ENCODE measurements around the gene FAM162B.
"Not testable (repeated sequence)": the region's sequence is repeated elsewhere in the genome, so short reads cannot be mapped to it uniquely, and the experiment has no call there.

FAM162B gene

DNA sequence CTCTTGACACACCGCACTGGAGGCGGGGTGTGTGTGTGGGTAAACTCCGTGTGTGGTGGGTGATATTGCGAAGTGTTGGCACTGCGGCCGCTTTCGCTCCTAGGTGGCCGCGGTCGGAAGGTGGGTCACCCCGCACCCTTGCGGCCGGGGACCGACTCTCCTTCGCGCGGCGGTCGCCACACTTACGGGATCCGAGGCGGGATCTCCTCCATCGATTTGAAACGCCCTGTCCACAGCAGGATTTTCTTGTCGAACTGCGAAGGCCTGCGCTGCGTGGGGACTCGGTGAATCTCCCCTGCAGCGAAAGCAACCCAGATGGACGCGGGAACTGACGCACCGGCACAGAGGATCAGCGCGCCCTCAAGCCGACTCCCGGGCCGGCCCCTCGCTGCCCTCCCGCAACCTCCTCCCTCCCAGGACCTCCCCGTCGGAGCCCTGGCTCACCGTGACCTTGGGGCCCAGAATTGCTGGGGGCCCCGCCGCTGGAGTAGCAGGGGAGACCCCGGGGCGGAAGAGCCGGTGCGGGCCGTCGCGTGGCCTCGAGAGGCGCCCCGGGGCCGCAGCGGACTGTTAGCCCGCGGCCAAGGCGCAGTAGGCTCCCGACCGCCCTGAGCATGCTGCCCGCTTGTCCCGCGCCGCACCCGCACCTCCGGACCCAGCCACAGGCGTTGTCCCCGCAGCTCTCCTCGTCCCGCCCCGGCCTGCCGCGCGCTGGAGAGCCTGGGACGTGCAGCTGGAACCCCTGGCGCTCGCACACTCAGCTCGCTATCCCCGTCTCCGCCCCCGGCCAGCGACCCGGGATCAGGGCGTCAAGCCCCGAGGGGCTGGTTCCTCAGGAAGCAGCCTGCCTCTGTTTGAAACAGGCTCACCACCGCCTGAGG lies at the start of gene FAM162B:
FAM162B (minus strand) TSS at position 759 of the 881 bp plus-strand sequence; CDS start at position 616, 143 bp downstream.
- no peak for DNase-seq

DNA sequence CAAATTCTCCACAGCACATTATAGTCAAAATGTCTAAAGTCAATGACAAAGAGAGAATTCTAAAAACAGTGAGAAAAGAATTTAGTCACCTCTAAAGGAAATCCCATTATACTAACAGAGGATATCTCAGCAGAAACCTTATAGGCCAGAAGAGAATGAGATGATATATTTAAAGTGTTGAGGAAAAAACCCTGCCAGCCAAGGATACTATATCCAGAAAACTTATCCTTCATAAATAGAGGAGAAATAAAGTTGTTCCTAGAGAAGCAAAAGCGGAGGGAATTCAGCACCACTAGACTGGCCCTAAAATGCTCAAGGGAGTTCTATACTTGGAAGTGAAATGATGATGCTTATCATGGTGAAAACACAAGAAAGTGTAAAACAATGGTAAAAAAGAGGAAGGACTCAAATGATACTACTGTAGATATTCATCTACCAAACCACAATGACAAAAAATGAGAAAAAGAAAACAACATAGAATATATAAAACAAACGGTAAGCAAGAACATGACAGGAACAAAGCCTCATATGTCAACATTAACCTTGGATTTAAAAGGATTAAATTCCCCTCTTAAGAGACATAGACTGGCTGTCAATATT lies 46.6 kb upstream of the FAM162B start:
- no peak for DNase-seq

GRCh38 chr6:116801971-116802370 lies 36.5 kb upstream of the FAM162B start:
- no peak for DNase-seq

GRCh38 chr6:116799945-116800344 lies 34.4 kb upstream of the FAM162B start:
- no peak for DNase-seq

DNA sequence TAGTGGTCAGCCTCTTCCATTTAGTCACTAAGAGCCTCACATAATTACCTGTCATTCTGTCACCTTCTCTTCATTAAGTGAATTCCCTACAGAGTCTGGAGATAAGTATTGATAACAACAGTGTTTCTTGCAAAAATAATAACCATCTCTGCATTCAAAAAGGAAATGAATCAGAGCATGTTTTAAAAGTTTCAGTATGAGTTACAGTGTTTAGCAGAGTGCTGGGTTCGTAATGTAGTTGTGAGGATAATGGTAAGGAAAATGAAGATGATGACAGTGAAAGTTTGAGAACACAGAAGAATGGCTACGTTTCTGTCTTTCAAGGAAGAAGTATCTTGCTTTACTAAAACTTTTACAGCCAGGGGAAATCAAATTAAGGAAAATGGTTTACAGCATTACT lies 32.1 kb upstream of the FAM162B start:
- DNase-seq: no peak

DNA sequence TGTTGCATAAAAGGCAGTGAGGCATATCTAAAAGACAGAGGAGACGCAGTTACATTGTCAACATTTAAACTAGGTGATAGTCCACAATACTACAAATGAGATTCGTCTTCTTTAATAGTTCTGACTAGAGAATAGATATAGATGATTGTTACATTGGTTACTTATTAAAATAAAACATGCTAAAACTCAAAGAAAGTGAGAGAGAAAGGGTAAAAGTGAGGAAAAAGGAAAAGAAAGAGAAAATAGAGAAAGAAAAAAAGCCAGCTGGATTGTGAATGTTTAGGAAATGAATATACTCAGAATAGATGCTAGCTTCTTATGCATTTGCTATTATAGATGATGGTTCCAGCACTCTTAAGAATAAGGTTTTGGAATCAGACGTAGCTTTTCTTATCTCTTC lies 27.7 kb upstream of the FAM162B start:
- no peak for DNase-seq

- DNase-seq: no peak
These were observed 18.3 kb upstream of the FAM162B start for GRCh38 chr6:116783852-116784251.

DNA sequence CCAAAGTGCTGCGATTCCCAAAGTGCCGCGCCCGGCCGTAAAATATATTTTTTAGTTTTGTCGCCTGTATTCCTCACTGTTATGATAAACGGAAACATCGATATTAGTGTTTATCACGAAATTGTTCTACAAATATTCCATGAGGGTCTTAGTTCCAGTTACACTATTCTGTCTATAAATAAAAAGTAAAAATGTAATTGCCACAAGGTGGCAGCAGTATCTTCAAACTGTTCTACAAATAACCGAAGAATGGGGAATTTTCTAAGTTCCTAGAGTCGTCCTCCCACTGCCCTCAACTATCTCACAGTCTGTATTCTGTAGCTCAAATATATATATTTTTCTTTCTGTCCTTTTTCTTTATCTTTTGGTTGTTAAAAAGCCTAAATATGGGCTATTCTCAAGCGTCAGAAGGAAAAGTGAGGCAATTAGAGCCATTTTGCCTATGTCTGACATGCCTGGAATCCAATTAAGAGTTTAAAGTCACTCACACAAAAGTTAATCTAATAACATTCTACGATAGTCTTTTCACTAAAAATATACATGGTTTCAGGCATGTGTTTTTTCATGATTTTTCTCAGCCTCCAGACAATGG lies 14.2 kb upstream of the FAM162B start:
- DNase-seq: peak; percentile 5 to 54

GRCh38 chr6:116773886-116774285 lies 8.4 kb upstream of the FAM162B start:
- DNase-seq: no peak

- DNase-seq: no peak
These were observed 6.9 kb upstream of the FAM162B start for GRCh38 chr6:116772450-116772849.

DNA sequence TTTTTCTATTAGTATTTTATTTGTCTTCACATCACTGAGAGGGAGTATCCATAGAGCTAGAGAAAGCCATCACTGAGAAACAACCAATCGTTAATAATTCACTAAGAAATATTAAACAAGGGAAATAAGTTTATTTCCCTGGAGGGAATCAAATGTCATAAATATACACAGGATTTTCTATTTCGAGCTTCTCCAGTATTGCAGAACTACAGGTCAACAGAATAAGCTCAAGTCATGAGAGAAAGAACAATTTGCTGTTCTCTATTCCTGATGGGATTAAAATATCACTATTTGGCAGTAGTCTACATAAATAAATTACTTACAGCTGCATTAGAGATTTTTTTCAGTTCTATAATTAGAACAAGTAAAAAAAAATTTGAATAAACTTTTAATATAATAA lies 2.2 kb upstream of the FAM162B start:
- no peak for DNase-seq

DNA sequence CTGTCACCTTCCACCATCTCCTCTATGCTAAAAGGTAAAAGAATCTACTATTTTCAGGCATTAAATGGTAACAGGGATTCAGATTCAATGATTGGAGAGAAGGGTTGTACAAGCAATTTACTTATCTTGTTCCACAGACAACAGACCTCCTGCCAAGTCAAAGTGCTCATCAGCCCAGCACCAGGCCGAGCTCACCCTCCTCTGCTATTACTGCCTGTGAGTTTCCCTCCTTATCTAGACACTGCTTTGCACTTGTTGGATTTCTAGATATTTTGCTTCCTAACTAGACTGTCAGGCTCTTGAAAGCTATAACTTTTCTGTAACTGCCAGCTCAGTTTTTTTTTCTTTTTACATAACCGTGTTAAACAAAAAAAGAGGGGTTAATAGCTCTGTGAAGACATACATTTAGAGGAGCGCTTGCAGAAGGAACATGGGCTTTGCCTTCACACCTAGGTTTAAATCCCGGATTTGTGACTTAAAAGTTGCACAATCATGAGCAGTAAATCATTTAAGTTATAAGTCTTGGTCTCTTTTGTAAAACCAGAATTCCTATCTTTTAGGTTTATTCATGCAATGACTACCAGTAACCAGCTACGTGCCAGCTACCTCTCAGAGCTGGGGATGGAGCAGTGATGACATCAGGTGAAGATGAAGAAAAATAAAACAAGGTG lies 1.1 kb upstream of the FAM162B start:
- no peak for DNase-seq

DNA sequence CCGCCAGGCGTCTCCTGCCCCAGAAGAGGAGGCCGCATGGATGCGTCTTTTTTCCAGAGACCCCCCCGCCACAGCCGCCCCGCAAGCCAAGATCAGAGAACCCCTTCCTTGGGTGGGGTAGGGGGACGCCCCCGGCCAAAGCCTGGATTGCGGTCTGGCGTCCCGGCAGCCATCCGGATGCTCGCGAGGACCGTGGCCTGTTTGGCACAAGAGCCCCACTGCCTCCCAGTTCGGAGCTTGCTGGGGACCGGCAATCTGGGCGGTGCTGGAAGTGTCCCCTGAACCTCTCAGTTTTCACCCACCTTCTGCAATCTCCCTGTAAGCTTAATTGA lies 924 bp downstream of the FAM162B start:
- no peak for DNase-seq

DNA sequence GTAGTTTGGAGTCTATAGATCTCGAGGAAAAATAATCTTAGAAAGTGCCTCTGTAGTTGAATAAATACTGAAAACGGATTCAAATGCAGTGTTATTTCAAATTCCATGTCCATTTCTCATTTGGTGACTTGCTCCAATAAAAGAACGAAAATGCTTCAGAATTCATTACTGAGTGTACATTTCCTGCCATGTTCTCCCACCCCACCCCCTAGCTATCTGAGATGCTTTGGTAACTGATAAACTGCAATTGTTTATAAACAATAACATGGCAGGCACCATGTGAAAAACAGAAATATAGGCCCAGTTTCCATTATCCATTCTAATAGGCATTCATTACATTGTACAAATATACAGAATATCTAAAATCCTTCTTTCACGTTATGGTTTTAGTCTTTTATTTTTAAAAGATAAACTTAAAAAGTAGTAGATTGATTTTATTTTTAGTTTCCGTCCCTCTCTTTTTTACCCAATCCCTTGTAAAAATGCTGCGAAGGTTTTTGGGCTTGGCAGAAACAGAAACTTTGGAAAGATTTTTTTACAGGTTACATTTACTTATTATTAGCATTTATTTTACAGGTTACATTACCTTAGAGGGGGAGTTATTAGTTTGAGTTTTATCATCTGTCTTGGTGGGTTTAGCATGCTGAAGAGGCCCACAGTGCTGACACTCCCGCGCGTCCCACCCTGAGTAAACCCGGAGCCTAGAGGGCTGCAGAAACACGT lies 1.5 kb downstream of the FAM162B start:
- no peak for DNase-seq

GRCh38 chr6:116763048-116763447 lies 2.5 kb downstream of the FAM162B start:
- DNase-seq: no peak

- no peak for DNase-seq
These were observed 3.3 kb downstream of the FAM162B start for GRCh38 chr6:116762235-116762634.

GRCh38 chr6:116761779-116762178 lies 3.7 kb downstream of the FAM162B start:
- DNase-seq: no peak

- DNase-seq: no peak
These were observed 20.3 kb downstream of the FAM162B start for GRCh38 chr6:116745176-116745575.

DNA sequence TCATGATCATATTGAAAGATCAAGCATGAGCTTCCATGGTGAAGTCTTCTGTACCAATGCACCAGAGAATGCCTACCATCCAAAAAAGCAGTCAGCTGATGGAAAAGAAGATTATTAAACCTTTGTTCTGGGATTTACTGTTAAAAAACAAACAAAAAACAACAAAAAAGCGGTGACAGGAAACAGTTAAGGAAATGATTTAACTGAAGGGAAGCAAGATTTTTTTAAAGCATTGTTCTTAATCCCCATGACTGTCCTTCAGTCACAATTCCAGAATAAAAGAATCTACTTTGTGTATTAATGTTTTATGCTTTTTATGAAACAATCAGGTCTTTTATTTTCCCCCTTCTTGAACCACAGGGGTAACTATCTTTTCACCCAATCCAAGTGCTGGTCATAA lies 23.9 kb downstream of the FAM162B start:
- DNase-seq: no peak

DNA sequence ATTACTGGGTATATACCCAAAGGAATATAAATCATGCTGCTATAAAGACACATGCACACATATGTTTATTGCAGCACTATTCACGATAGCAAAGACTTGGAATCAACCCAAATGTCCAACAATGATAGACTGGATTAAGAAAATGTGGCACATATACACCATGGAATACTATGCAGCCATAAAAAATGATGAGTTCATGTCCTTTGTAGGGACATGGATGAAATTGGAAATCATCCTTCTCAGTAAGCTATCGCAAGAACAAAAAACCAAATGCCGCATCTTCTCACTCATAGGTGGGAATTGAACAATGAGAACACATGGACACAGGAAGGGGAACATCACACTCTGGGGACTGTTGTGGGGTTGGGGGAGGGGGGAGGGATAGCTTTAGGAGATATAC lies 25.0 kb downstream of the FAM162B start:
- DNase-seq: not testable (repeated sequence)

GRCh38 chr6:116737004-116737403 lies 28.5 kb downstream of the FAM162B start:
- no peak for DNase-seq

DNA sequence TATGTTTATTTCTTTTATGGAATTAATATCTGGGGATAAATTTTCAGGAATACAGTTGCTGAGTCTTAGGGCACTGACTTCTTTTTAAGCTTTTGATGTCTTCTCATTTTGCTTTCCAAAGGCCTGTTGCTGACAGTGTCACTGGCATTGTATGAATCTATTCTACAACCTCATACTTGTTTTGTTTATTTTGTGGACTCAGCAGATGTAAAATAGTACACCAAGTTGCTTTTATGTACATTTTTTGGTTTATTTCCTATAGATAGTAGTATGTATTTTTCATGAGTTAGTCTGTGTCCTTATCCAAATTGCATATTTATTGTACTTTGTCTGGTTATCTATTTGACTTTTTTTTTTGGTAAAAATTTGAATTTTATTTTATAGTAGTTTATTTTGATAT lies 35.0 kb downstream of the FAM162B start:
- DNase-seq: no peak

DNA sequence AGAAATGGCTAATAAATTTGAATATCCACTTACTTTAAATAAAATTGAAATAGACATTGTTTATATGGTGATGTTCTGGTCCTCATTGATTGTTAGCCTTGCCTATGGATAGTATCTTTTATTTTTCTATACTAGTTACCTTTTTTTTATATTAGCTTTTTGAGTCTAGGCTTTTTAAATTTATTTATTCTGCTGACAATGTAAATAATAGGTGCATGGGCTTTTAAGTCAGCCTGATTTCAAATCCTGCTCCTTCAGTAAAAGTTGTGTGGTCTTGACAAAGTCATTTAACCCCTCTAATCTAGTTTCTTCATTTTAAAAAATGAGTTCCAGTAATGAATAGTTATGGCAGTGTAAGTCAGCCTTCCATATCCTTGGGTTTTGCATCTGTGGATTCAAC lies 38.6 kb downstream of the FAM162B start:
- DNase-seq: no peak

Measured in SW 1271 (cell line).